Right lobe of liver (tissue), 4 donors: ENCODE data around the gene NAALADL2.

ENCODE experiments used
- CTCF ChIP-seq, 4 donors: fragments of 200-600 bp in 3 of 4; fragments of 450-650 bp in 1 of 4; IDR thresholded peaks; one replicate each; pipeline versions ENCODE4 v1.5.1 to v1.8.0; 2016 to 2022; ENCODE audit warnings: antibody characterized with exemption in 4 of 4, mild to moderate bottlenecking in 2 of 4
- POLR2A ChIP-seq: fragments of 450-650 bp; IDR thresholded peaks from one replicate; pipeline ENCODE4 v1.6.1; 2017; ENCODE audit warnings: antibody characterized with exemption, mild to moderate bottlenecking
- donor health status: DM: no; HTN: no; CAD: no.
- donor health status: DM: no; HTN: no; CAD: no.
- donor health status: DM: no; HTN: yes; CAD: no.

- TF ChIP-seq CTCF (IDR thresholded peaks at IDR 0.05): no peak
- TF ChIP-seq POLR2A: no peak
Observed at GRCh38 chr3:175274056-175274455, 414.9 kb downstream of the NAALADL2 start.
